Neural progenitor cell (in vitro differentiated cells): ENCODE measurements around the gene ERFL. TPM values are rescaled to one million over a fixed set of nuclear protein-coding genes. Genes with fewer than 3 reads are reported as not detected.
"Not testable (repeated sequence)": the region's sequence is repeated elsewhere in the genome, so short reads cannot be mapped to it uniquely, and the experiment has no call there.

ENCODE experiments used
- DNase-seq: peaks from one replicate; pipeline ENCODE4 v3.0.0-alpha.2; 2016; ENCODE audit warnings: low spot score
- H2AFZ ChIP-seq: fragments of 200-600 bp; sonication (generic); replicated peaks from 2 replicates; pipeline ENCODE4 v1.6.1; 2016; ENCODE audit warnings: antibody characterized with exemption
- H3F3A ChIP-seq: fragments of 200-600 bp; sonication (generic); 2 replicates; pipeline ENCODE4 v1.6.1; 2016; ENCODE audit warnings: antibody characterized with exemption, low read depth
- H3K27ac ChIP-seq: fragments of 200-600 bp; sonication (generic); 2 replicates; pipeline ENCODE4 v1.5.1; 2016; ENCODE audit warnings: mild to moderate bottlenecking
- H3K27me3 ChIP-seq: fragments of 200-600 bp; sonication (generic); 2 replicates; pipeline ENCODE4 v1.6.1; 2016; ENCODE audit warnings: mild to moderate bottlenecking, moderate library complexity
- H3K36me3 ChIP-seq: fragments of 200-600 bp; sonication (generic); 2 replicates; pipeline ENCODE4 v1.5.1; 2016
- H3K4me1 ChIP-seq: fragments of 200-600 bp; sonication (generic); 2 replicates; pipeline ENCODE4 v1.6.1; 2016; ENCODE audit warnings: mixed run types
- H3K4me2 ChIP-seq: fragments of 200-600 bp; sonication (generic); 2 replicates; pipeline ENCODE4 v1.6.1; 2016
- H3K4me3 ChIP-seq: fragments of 200-600 bp; sonication (generic); 2 replicates; pipeline ENCODE4 v1.5.1; 2016
- H3K79me2 ChIP-seq: fragments of 200-600 bp; sonication (generic); 2 replicates; pipeline ENCODE4 v1.6.1; 2016; ENCODE audit warnings: low read depth
- H3K9ac ChIP-seq: fragments of 200-600 bp; sonication (generic); 2 replicates; pipeline ENCODE4 v1.6.1; 2016
- H3K9me3 ChIP-seq: fragments of 200-600 bp; sonication (generic); 2 replicates; pipeline ENCODE4 v1.5.1; 2016; ENCODE audit warnings: low read depth
- H4K20me1 ChIP-seq: fragments of 200-600 bp; sonication (generic); 2 replicates; pipeline ENCODE4 v1.6.1; 2016; ENCODE audit warnings: low read depth
- H3K27ac Mint-ChIP-seq: 3 replicates; pipeline ENCODE4 v1.8.0; 2021; ENCODE audit warnings: mixed read lengths
- H3K27me3 Mint-ChIP-seq: 2 replicates; pipeline ENCODE4 v1.8.0; 2022; ENCODE audit warnings: low read depth, mild to moderate bottlenecking, inconsistent platforms, moderate library complexity, mixed read lengths; ENCODE audit not compliant: insufficient read depth
- H3K36me3 Mint-ChIP-seq: 3 replicates; pipeline ENCODE4 v1.8.0; 2021; ENCODE audit warnings: mixed read lengths
- H3K4me1 Mint-ChIP-seq: 3 replicates; pipeline ENCODE4 v1.8.0; 2021; ENCODE audit warnings: mixed read lengths
- H3K4me3 Mint-ChIP-seq: 3 replicates; pipeline ENCODE4 v1.8.0; 2021; ENCODE audit warnings: mild to moderate bottlenecking, moderate library complexity, mixed read lengths
- H3K9me3 Mint-ChIP-seq: 3 replicates; pipeline ENCODE4 v1.8.0; 2020; ENCODE audit warnings: mixed read lengths
- CTCF ChIP-seq: fragments of 200-600 bp; sonication (generic); IDR thresholded peaks from 2 replicates; pipeline ENCODE4 v1.5.1; 2017; ENCODE audit warnings: antibody characterized with exemption, mild to moderate bottlenecking
- EZH2 ChIP-seq: fragments of 200-600 bp; sonication (generic); IDR thresholded peaks from 2 replicates; pipeline ENCODE4 v1.6.1; 2017; ENCODE audit warnings: antibody characterized with exemption, mild to moderate bottlenecking, moderate library complexity
- EZH2phosphoT487 ChIP-seq: fragments of 200-600 bp; sonication (generic); IDR thresholded peaks from 2 replicates; pipeline ENCODE4 v1.6.1; 2017; ENCODE audit warnings: antibody characterized with exemption
- total RNA-seq: library from RNA; depleted of rRNA; stranded (reverse); fragments of >200 nt; gene quantifications from 2 replicates; pipeline ENCODE4 v1.2.3, GENCODE V29; 2015; ENCODE audit warnings: low replicate concordance

ERFL gene
- total RNA-seq, 1 donor from 2014 or later = 0.65 TPM

GRCh38 chr19:41915021-41915775 is 13.1 kb downstream of the ERFL start:
- peaks cover 8% of the 10 kb centered on the region for H3K4me1 ChIP-seq
- no peak for DNase-seq
- H3K79me2 ChIP-seq = no peaks in the 10 kb centered on the region
- no peak overlapping the region for H3K27ac ChIP-seq
- Mint-ChIP-seq H3K4me3 (no peak overlapping the region), H3K27me3 (peaks cover 34% of the 10 kb centered on the region), H3K36me3 (no peaks in the 10 kb centered on the region), H3K27ac (no peak overlapping the region), H3K9me3 (no peaks in the 10 kb centered on the region), H3K4me1 (peaks cover 4% of the 10 kb centered on the region)
- TF ChIP-seq EZH2phosphoT487 (peak; percentile 50), EZH2 (peak; percentile 68), CTCF (no peak)
- no peak overlapping the region for H3K4me3 ChIP-seq
- H3K4me2 ChIP-seq = no peak overlapping the region
- no peak overlapping the region for H3K9ac ChIP-seq
- H3K9me3 ChIP-seq = no peaks in the 10 kb centered on the region
- peaks cover 100% of the 10 kb centered on the region for H3K27me3 ChIP-seq
- no peak overlapping the region for H2AFZ ChIP-seq
- H4K20me1 ChIP-seq = peaks cover 26% of the 10 kb centered on the region
- H3K36me3 ChIP-seq = no peaks in the 10 kb centered on the region
- peaks cover 6% of the 10 kb centered on the region for H3F3A ChIP-seq

- not testable (repeated sequence) for H3K9ac ChIP-seq, H3F3A ChIP-seq, H3K79me2 ChIP-seq, H3K36me3 Mint-ChIP-seq, H3K36me3 ChIP-seq, H3K4me3 Mint-ChIP-seq, H3K4me1 Mint-ChIP-seq, DNase-seq, H3K27ac Mint-ChIP-seq, H3K4me3 ChIP-seq, H2AFZ ChIP-seq, H3K4me1 ChIP-seq, H3K4me2 ChIP-seq, H3K9me3 Mint-ChIP-seq, H3K27ac ChIP-seq, H3K9me3 ChIP-seq
- Histone ChIP-seq H3K27me3 (peaks cover 100% of the 10 kb centered on the region), H4K20me1 (peaks cover 26% of the 10 kb centered on the region)
- peaks cover 34% of the 10 kb centered on the region for H3K27me3 Mint-ChIP-seq
These were observed 13.8 kb downstream of the ERFL start for GRCh38 chr19:41914424-41914834.

GRCh38 chr19:41913538-41914423 is 14.5 kb downstream of the ERFL start:
- no peaks in the 10 kb centered on the region for H3K79me2 ChIP-seq
- H3F3A ChIP-seq = no peaks in the 10 kb centered on the region
- no peaks in the 10 kb centered on the region for H3K36me3 ChIP-seq
- H2AFZ ChIP-seq = no peak overlapping the region
- peak overlapping the region; percentile 73 for H3K4me2 ChIP-seq
- peak overlapping the region; percentile 29 for H3K4me3 ChIP-seq
- no peaks in the 10 kb centered on the region for H3K36me3 Mint-ChIP-seq
- no peak for DNase-seq
- H3K9me3 Mint-ChIP-seq = no peaks in the 10 kb centered on the region
- H3K4me3 Mint-ChIP-seq = no peak overlapping the region
- no peak overlapping the region for H3K9ac ChIP-seq
- H3K9me3 ChIP-seq = no peaks in the 10 kb centered on the region
- H3K4me1 ChIP-seq = peaks cover 8% of the 10 kb centered on the region
- H3K27me3 Mint-ChIP-seq = peaks cover 34% of the 10 kb centered on the region
- peaks cover 4% of the 10 kb centered on the region for H3K4me1 Mint-ChIP-seq
- TF ChIP-seq CTCF (no peak), EZH2phosphoT487 (peak; percentile 88), EZH2 (peak; percentile 73)
- peaks cover 26% of the 10 kb centered on the region for H4K20me1 ChIP-seq
- no peak overlapping the region for H3K27ac ChIP-seq
- H3K27me3 ChIP-seq = peaks cover 100% of the 10 kb centered on the region
- H3K27ac Mint-ChIP-seq = no peak overlapping the region
